OCI-LY3 (cell line): Measurements from ENCODE around the gene ATP1A1.

Experiments
- CTCF ChIP-seq: fragments of 200-600, 300-600 bp; sonication (generic); IDR thresholded peaks from 2 replicates; pipeline ENCODE4 v1.5.1; 2014; ENCODE audit warnings: antibody characterized with exemption, low read length, low read depth
- EZH2phosphoT487 ChIP-seq: fragments of 200-600 bp; shearing (Covaris generic); IDR thresholded peaks from 2 replicates; pipeline ENCODE4 v1.6.1; 2018; ENCODE audit warnings: antibody characterized with exemption, mixed run types, low read depth

- TF ChIP-seq CTCF (no peak), EZH2phosphoT487 (no peak)
Measured at GRCh38 chr1:116375148-116375886, 2.3 kb downstream of the ATP1A1 start.
